HEK293T (cell line): ENCODE data around the gene MYCL.

ENCODE experiments used
- CTCF ChIA-PET: fragments of 350-600 bp; formaldehyde crosslinking; extraction: SDS; loops from one replicate; lab custom pipeline; 2021; ENCODE audit warnings: antibody characterized with exemption, inconsistent platforms; lab: Yijun Ruan, JAX
- POLR2A ChIA-PET: fragments of 350-600 bp; formaldehyde crosslinking; extraction: SDS; loops from one replicate; lab custom pipeline; 2020; ENCODE audit warnings: antibody characterized with exemption, inconsistent platforms; lab: Yijun Ruan, JAX
- DNase-seq: peaks from one replicate; pipeline ENCODE4 v3.0.0; 2012; ENCODE audit warnings: mixed read lengths; ENCODE audit errors: extremely low spot score
- ARNT ChIP-seq: fragments of 450-650 bp; IDR thresholded peaks from 2 replicates; pipeline ENCODE4 v1.6.1; 2017; ENCODE audit warnings: mild to moderate bottlenecking
- BHLHE40 ChIP-seq: fragments of 450-650 bp; IDR thresholded peaks from 2 replicates; pipeline ENCODE4 v1.6.1; 2016; ENCODE audit warnings: mild to moderate bottlenecking, moderate library complexity, borderline replicate concordance
- CTBP1 ChIP-seq: fragments of 450-650 bp; IDR thresholded peaks from 2 replicates; pipeline ENCODE4 v1.6.1; 2016; ENCODE audit warnings: borderline replicate concordance
- ELF4 ChIP-seq: fragments of 450-650 bp; IDR thresholded peaks from 2 replicates; pipeline ENCODE4 v1.6.1; 2017; ENCODE audit warnings: antibody characterized with exemption
- FOXA1 ChIP-seq: fragments of 450-650 bp; IDR thresholded peaks from 2 replicates; pipeline ENCODE4 v1.6.1; 2016; ENCODE audit warnings: mild to moderate bottlenecking
- FOXK2 ChIP-seq: fragments of 450-650 bp; IDR thresholded peaks from 2 replicates; pipeline ENCODE4 v1.6.1; 2016; ENCODE audit warnings: mild to moderate bottlenecking
- FOXM1 ChIP-seq: fragments of 450-650 bp; IDR thresholded peaks from 2 replicates; pipeline ENCODE4 v1.6.1; 2017; ENCODE audit warnings: mild to moderate bottlenecking, borderline replicate concordance
- HDGF ChIP-seq: fragments of 450-650 bp; IDR thresholded peaks from 2 replicates; pipeline ENCODE4 v1.6.1; 2017; ENCODE audit warnings: antibody characterized with exemption, borderline replicate concordance
- L3MBTL2 ChIP-seq: fragments of 450-650 bp; conservative IDR thresholded peaks from 2 replicates; pipeline ENCODE4 v1.6.1; 2016; ENCODE audit warnings: mild to moderate bottlenecking
- LEF1 ChIP-seq: fragments of 450-650 bp; IDR thresholded peaks from 2 replicates; pipeline ENCODE4 v1.6.1; 2017; ENCODE audit warnings: mild to moderate bottlenecking, borderline replicate concordance
- NFRKB ChIP-seq: fragments of 450-650 bp; IDR thresholded peaks from 2 replicates; pipeline ENCODE4 v1.6.1; 2016; ENCODE audit warnings: mild to moderate bottlenecking, moderate library complexity
- PKNOX1 ChIP-seq: fragments of 450-650 bp; IDR thresholded peaks from 2 replicates; pipeline ENCODE4 v1.6.1; 2016
- SP1 ChIP-seq: fragments of 450-650 bp; IDR thresholded peaks from 2 replicates; pipeline ENCODE4 v1.6.1; 2017
- SUZ12 ChIP-seq: fragments of 450-650 bp; IDR thresholded peaks from 2 replicates; pipeline ENCODE4 v1.6.1; 2016; ENCODE audit warnings: mild to moderate bottlenecking
- TARDBP ChIP-seq: fragments of 450-650 bp; IDR thresholded peaks from 2 replicates; pipeline ENCODE4 v1.6.1; 2016
- ZNF384 ChIP-seq: fragments of 450-650 bp; IDR thresholded peaks from 2 replicates; pipeline ENCODE4 v1.6.1; 2016

MYCL gene

DNA sequence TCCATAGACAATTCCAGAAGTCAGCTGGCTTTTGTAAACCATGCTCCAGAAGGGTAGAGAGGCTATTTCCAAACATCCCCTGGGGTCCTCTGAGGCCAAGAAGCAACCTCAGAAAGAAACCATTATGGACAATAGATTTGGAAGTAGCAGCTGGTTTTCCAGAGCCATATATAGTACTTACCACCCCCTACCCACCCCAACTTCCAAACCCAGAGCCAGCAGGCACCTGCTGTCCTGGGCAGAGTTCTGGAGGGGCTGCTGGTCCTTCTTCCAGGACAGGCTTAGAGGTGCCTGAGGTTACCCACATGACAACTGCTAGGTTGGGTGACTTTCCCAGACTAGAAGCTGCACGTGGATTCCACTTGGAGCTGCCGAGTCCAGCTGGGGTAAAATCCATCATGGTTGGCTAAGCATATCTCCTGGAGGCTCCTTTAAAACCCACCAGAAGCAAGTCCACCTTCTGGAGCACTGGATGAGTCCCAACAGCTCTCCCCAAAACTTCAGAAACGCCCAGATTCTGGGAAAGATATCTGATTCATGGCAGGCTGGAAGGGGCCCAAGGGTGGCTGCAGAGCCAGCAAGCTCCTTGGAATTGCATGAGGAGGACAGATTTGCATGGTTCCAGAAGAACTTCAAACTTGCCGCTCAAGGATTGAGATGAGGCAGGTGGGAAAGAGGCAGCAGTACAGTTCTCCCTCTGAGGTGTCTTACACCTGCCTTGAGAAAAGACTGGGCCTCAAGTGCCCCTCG lies 5.8 kb downstream of the MYCL start:
- CTCF ChIA-PET = interaction anchor here (0.7 to 1.5 kb wide), 4 partner anchors 24 to 243 kb away, joined by 3 to 4 read pairs (median 4); no protein-coding TSS in a partner anchor
- DNase-seq = no peak
- POLR2A ChIA-PET = interaction anchor here (0.7 kb wide), 1 partner anchor 16 kb away, joined by 3 read pairs; no protein-coding TSS in a partner anchor
- TF ChIP-seq CTBP1 (no peak), SUZ12 (no peak), ELF4 (no peak), PKNOX1 (no peak), LEF1 (no peak), L3MBTL2 (no peak), SP1 (no peak), ZNF384 (no peak), FOXA1 (no peak), NFRKB (no peak)

GRCh38 chr1:39894884-39895495 lies 6.7 kb downstream of the MYCL start:
- CTCF ChIA-PET = no interaction called here
- POLR2A ChIA-PET = no interaction called here
- TF ChIP-seq SUZ12 = no peak
- TF ChIP-seq ARNT = no peak
- no peak for TF ChIP-seq HDGF
- no peak for TF ChIP-seq LEF1
- no peak for TF ChIP-seq FOXM1
- no peak for TF ChIP-seq NFRKB
- no peak for TF ChIP-seq PKNOX1
- TF ChIP-seq FOXA1 = no peak
- no peak for TF ChIP-seq CTBP1
- no peak for TF ChIP-seq TARDBP
- no peak for TF ChIP-seq ZNF384
- TF ChIP-seq ELF4 = no peak
- no peak for TF ChIP-seq SP1
- no peak for TF ChIP-seq BHLHE40
- TF ChIP-seq L3MBTL2 = no peak
- no peak for TF ChIP-seq FOXK2
- DNase-seq = no peak

- DNase-seq = no peak
- POLR2A ChIA-PET = interaction anchor here (1.3 kb wide), 1 partner anchor 9 kb away, joined by 6 read pairs; the partner anchor contains the start of gene TRIT1
- CTCF ChIA-PET = interaction anchor here (1.0 to 1.2 kb wide), 2 partner anchors 9 to 27 kb away, joined by 4 to 5 read pairs; partner anchors contain the start of gene MYCL
- TF ChIP-seq LEF1 (no peak), PKNOX1 (peak; percentile 83)
These were observed 8.8 kb downstream of the MYCL start for GRCh38 chr1:39892601-39893595.

DNA sequence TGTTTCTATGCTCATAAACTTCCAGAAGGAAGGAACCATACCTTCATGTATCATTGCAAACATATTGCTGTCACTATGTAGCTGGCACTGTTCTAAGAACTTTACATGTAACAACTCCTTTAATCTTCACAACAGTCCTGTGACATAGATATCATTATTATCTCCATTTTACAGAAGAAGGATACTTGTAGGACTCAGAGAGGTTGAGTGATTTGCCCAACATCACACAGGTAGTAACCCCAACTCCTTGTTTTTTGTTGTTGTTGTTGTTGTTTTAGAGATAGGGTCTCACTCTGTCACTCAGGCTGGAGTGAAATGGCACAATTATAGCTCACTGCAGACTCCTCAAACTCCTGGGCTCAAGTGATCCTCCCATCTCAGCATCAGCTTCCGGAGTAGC lies 10.8 kb downstream of the MYCL start:
- POLR2A ChIA-PET = interaction anchor here (0.6 to 1.0 kb wide), 2 partner anchors 8 kb away, joined by 3 to 4 read pairs; partner anchors contain the start of gene TRIT1
- no peak for DNase-seq
- CTCF ChIA-PET = interaction anchor here (0.6 to 0.7 kb wide), 2 partner anchors 81 to 92 kb away, joined by 3 to 5 read pairs; no protein-coding TSS in a partner anchor
- TF ChIP-seq TARDBP = no peak

GRCh38 chr1:39890273-39890672 lies 11.4 kb downstream of the MYCL start:
- POLR2A ChIA-PET = no interaction called here
- CTCF ChIA-PET = interaction anchor here (0.6 kb wide), 1 partner anchor 82 kb away, joined by 5 read pairs; no protein-coding TSS in a partner anchor

GRCh38 chr1:39886757-39887231 lies 14.9 kb downstream of the MYCL start:
- ChIA-PET POLR2A (no interaction called here), CTCF (no interaction called here)
- TF ChIP-seq BHLHE40 (no peak), FOXA1 (no peak), SP1 (no peak), FOXK2 (no peak), LEF1 (no peak), TARDBP (no peak)
- no peak for DNase-seq

More at GRCh38 chr1:39890273-39890672, 11.4 kb downstream of the MYCL start:
- DNase-seq = no peak
- TF ChIP-seq BHLHE40 = no peak
